GM12892 (cell line): Measurements from ENCODE around the gene ARID2.

ENCODE experiments used
- POLR2A ChIP-seq: IDR thresholded peaks from 2 replicates; pipeline ENCODE4 v1.6.1; 2011; ENCODE audit warnings: low read depth, low read length, control low read depth
- TAF1 ChIP-seq: IDR thresholded peaks from 2 replicates; pipeline ENCODE4 v1.6.1; 2011; ENCODE audit warnings: low read depth, mild to moderate bottlenecking, control low read depth, low read length, borderline replicate concordance

GRCh38 chr12:45768194-45768593, 38.7 kb downstream of the ARID2 start:
- TF ChIP-seq POLR2A (no peak), TAF1 (no peak)
